PC-3 (cell line): Measurements from ENCODE around the gene CMC2. TPM values are rescaled to one million over a fixed set of nuclear protein-coding genes. Genes with fewer than 3 reads are reported as not detected.
A peak's percentile ranks its signal among the peaks of the same experiment; 100 is the strongest.

Experiments
- ATAC-seq: fragments of 200-7000 bp; cut with Tn5 transposase; 2 replicates; pipeline ENCODE4 v1.9.1; 2020; ENCODE audit warnings: mild to moderate bottlenecking, moderate library complexity
- BruUV-seq: library from RNA; stranded (reverse); fragments of 400-500 nt; replicated peaks from 2 replicates; lab custom pipeline; 2021; lab: Mats Ljungman, UMichigan
- CTCF ChIA-PET: fragments of 300-600 bp; sonication (Branson Sonifier 250); formaldehyde crosslinking; loops from one replicate; lab custom pipeline; 2022; ENCODE audit warnings: antibody characterized with exemption; lab: Charles Lee
- POLR2A ChIA-PET: fragments of 300-600 bp; sonication (Branson Sonifier 250); formaldehyde crosslinking; loops from one replicate; lab custom pipeline; 2022; ENCODE audit warnings: antibody characterized with exemption; ENCODE audit not compliant: unreplicated experiment; lab: Charles Lee
- DNase-seq: peaks from one replicate; pipeline ENCODE4 v3.0.0-alpha.2; 2015
- H2AFZ ChIP-seq: fragments of 300-600 bp; sonication (generic); 2 replicates; pipeline ENCODE4 v1.6.0; 2016; ENCODE audit warnings: antibody characterized with exemption, low read length
- H3F3A ChIP-seq: fragments of 300-600 bp; sonication (generic); one replicate; pipeline ENCODE4 v1.6.0; 2017; ENCODE audit warnings: antibody characterized with exemption, low read length, control low read depth, mild to moderate bottlenecking; ENCODE audit not compliant: unreplicated experiment
- H3K27ac ChIP-seq: fragments of 300-600 bp; sonication (generic); 2 replicates; pipeline ENCODE4 v1.5.1; 2016; ENCODE audit warnings: mild to moderate bottlenecking, low read length
- H3K27me3 ChIP-seq: fragments of 300-600 bp; sonication (generic); 2 replicates; pipeline ENCODE4 v1.6.1; 2016; ENCODE audit warnings: low read length, mixed read lengths
- H3K36me3 ChIP-seq: fragments of 300-600 bp; sonication (generic); 2 replicates; pipeline ENCODE4 v1.6.1; 2016; ENCODE audit warnings: low read depth, mixed run types, low read length, mixed read lengths
- H3K4me1 ChIP-seq: fragments of 300-600 bp; sonication (generic); 2 replicates; pipeline ENCODE4 v1.5.1; 2016; ENCODE audit warnings: low read length; ENCODE audit not compliant: insufficient read depth
- H3K4me2 ChIP-seq: fragments of 300-600 bp; sonication (generic); 2 replicates; pipeline ENCODE4 v1.6.0; 2016; ENCODE audit warnings: low read length
- H3K4me3 ChIP-seq: fragments of 300-600 bp; sonication (generic); 2 replicates; pipeline ENCODE4 v1.5.1; 2016; ENCODE audit warnings: mild to moderate bottlenecking, low read length, mixed read lengths
- H3K79me2 ChIP-seq: fragments of 300-600 bp; sonication (generic); 2 replicates; pipeline ENCODE4 v1.6.1; 2017; ENCODE audit warnings: low read length, mixed read lengths
- H3K9ac ChIP-seq: fragments of 300-600 bp; sonication (generic); 2 replicates; pipeline ENCODE4 v1.6.0; 2016; ENCODE audit warnings: mild to moderate bottlenecking, low read length
- H3K9me2 ChIP-seq: fragments of 300-600 bp; sonication (generic); replicated peaks from 2 replicates; pipeline ENCODE4 v1.6.1; 2016; ENCODE audit warnings: mixed run types, low read length, mixed read lengths
- H3K9me3 ChIP-seq: fragments of 300-600 bp; sonication (generic); 2 replicates; pipeline ENCODE4 v1.6.1; 2016; ENCODE audit warnings: low read length, mixed read lengths
- H4K20me1 ChIP-seq: fragments of 300-600 bp; sonication (generic); 2 replicates; pipeline ENCODE4 v1.6.1; 2016; ENCODE audit warnings: low read length, mixed read lengths
- EZH2 ChIP-seq: fragments of 300-600 bp; sonication (generic); IDR thresholded peaks from one replicate; pipeline ENCODE4 v1.6.1; 2017; ENCODE audit warnings: antibody characterized with exemption, mild to moderate bottlenecking, low read length; ENCODE audit not compliant: unreplicated experiment
- EZH2phosphoT487 ChIP-seq: fragments of 300-600 bp; sonication (generic); IDR thresholded peaks from 2 replicates; pipeline ENCODE4 v1.6.1; 2018; ENCODE audit warnings: mild to moderate bottlenecking, antibody characterized with exemption, low read length, borderline replicate concordance
- intact Hi-C: fragments of 100-400 bp; cut with micrococcal nuclease; formaldehyde crosslinking; loops from 2 replicates; pipeline ENCODE4 v1.9.0; 2023
- total RNA-seq: library from RNA; depleted of rRNA; stranded (reverse); fragments of >200 nt; gene quantifications from 2 replicates; pipeline ENCODE4 v1.2.3, GENCODE V29; 2014
- TF ChIP-seq, protein P1 (sequence below): fragments of 300-600 bp; sonication (generic); conservative IDR thresholded peaks from 2 replicates; pipeline ENCODE4 v1.5.1; 2017; ENCODE audit warnings: antibody characterized with exemption, low read depth, mild to moderate bottlenecking, low read length

Gene CMC2
- total RNA-seq, 1 experiment from 2014 or later: 86.2 TPM

DNA sequence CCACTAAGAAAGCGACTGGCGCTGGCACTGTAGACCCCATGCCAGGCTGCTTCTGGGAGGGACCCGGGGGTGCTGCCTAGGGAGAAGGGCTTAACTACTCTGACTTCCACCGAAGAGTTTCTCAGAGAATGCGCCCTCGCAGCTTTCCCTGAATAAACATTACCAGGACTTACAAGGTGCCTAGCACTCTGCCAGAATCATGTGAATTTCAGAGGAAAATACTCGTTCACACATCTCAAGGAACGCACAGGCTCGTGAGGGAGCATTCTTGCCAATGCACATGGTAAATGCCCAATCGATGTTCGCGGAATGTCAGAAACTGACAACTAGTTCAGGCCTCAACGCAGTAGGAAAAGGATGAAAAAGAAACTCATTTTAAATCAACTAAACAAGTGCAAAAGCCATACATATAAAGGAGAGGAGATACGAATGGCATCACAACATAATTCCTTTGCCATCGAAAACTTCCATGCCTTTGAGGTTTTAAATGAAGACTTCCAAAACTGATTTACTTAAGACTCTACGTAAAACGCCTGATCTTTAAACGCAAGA, 999 bp downstream of the CMC2 start:
- H3K9me3 ChIP-seq: no peaks in the 10 kb centered on the region

DNA sequence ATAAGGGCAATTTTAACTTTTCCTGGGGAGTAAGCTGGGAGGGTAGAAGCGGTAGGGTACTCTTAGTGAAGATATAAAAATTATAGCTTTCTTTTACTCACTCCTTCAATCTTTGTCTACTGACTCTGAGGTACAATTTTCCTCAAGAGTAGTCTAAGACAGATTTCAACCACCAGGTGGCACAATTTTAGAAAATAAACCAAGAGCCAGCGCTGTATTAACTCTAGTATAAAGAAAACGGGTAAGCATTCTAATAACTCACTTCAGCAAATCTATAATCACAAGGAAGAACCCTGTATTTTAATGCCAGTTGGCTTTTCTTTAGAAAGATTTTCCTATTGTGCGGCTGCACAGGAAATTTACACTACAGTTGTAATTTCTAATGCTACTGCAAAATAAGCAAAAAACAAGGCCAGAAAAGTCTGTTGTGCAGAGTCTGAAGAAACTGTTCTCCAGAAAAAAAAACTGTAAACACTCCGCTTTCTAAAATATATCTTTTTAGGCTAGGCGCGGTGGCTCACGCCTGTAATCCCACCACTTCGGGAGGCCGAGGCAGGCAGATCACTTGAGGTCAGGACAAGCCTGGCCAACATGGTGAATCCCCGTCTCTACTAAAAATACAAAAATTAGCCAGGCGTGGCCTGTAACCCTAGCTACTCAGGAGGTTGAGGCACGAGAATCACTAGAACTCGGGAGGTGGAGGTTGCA, 1.9 kb downstream of the CMC2 start:
- TF ChIP-seq, protein P1, sequence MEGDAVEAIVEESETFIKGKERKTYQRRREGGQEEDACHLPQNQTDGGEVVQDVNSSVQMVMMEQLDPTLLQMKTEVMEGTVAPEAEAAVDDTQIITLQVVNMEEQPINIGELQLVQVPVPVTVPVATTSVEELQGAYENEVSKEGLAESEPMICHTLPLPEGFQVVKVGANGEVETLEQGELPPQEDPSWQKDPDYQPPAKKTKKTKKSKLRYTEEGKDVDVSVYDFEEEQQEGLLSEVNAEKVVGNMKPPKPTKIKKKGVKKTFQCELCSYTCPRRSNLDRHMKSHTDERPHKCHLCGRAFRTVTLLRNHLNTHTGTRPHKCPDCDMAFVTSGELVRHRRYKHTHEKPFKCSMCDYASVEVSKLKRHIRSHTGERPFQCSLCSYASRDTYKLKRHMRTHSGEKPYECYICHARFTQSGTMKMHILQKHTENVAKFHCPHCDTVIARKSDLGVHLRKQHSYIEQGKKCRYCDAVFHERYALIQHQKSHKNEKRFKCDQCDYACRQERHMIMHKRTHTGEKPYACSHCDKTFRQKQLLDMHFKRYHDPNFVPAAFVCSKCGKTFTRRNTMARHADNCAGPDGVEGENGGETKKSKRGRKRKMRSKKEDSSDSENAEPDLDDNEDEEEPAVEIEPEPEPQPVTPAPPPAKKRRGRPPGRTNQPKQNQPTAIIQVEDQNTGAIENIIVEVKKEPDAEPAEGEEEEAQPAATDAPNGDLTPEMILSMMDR: peak; percentile 68
- TF ChIP-seq EZH2phosphoT487: no peak
- no TSS peak for BruUV-seq
- H3K27me3 ChIP-seq: no peaks in the 10 kb centered on the region
- H3K36me3 ChIP-seq: 0 out of 2 replicates have a peak, but pooled peaks cover 3% of the 10 kb centered on the region
- H3F3A ChIP-seq: no peaks in the 10 kb centered on the region
- ChIA-PET POLR2A (no interaction called here), CTCF (interaction anchor here (0.6 to 1.0 kb wide), 3 partner anchors 15 to 31 kb away, joined by 3 read pairs; partner anchors contain the start of gene ATMIN)
- H3K4me3 ChIP-seq: peak overlapping the region; percentile 99
- H3K4me2 ChIP-seq: peak overlapping the region; percentile 99
- H3K4me1 ChIP-seq: peaks cover 10% of the 10 kb centered on the region; the same call in 1 of the 2 replicates
- intact Hi-C loops: loop anchor here (2.0 to 5.0 kb wide), 2 partner anchors 72 to 167 kb away; partner anchors contain the start of gene C16orf46
- H3K27ac ChIP-seq: no peak overlapping the region
- DNase-seq (peak; percentile 77), ATAC-seq (0 out of 2 replicates have a peak, but pooled peaks have one; percentile 9)
- H3K9me3 ChIP-seq: no peaks in the 10 kb centered on the region
- peaks cover 18% of the 10 kb centered on the region; the same call in 1 of the 2 replicates for H4K20me1 ChIP-seq
- H3K9ac ChIP-seq: peak overlapping the region; percentile 96
- peak overlapping the region; percentile 11; the same call in 1 of the 2 replicates for H2AFZ ChIP-seq
- H3K79me2 ChIP-seq: peaks cover 93% of the 10 kb centered on the region
- H3K9me2 ChIP-seq: no peaks in the 10 kb centered on the region

More for the DNA sequence above, 999 bp downstream of the CMC2 start:
- peak; percentile 5 for DNase-seq
- TF ChIP-seq, protein P1: no peak
- TF ChIP-seq EZH2 (no peak), EZH2phosphoT487 (no peak)
- no peak overlapping the region for H2AFZ ChIP-seq
- intact Hi-C loops: loop anchor here (2.0 to 5.0 kb wide), 3 partner anchors 29 to 168 kb away; partner anchors contain the start of genes ATMIN and C16orf46
- 0 out of 2 replicates have a peak, but pooled peaks cover 3% of the 10 kb centered on the region for H3K36me3 ChIP-seq
- peak overlapping the region; percentile 99 for H3K4me2 ChIP-seq
- H4K20me1 ChIP-seq: peaks cover 18% of the 10 kb centered on the region; the same call in 1 of the 2 replicates
- H3K27me3 ChIP-seq: no peaks in the 10 kb centered on the region
- H3K4me3 ChIP-seq: peak overlapping the region; percentile 99
- CTCF ChIA-PET: interaction anchor here (0.6 to 1.0 kb wide), 2 partner anchors 30 to 81 kb away, joined by 3 to 4 read pairs; partner anchors contain the start of gene ATMIN
- no peak for ATAC-seq
- H3K27ac ChIP-seq: peak overlapping the region; percentile 92; the same call in 1 of the 2 replicates
- H3K4me1 ChIP-seq: peaks cover 10% of the 10 kb centered on the region; the same call in 1 of the 2 replicates
- POLR2A ChIA-PET: interaction anchor here (0.6 kb wide), 1 partner anchor 15 kb away, joined by 5 read pairs; no protein-coding TSS in a partner anchor
- peaks cover 93% of the 10 kb centered on the region for H3K79me2 ChIP-seq
- H3K9me2 ChIP-seq: no peaks in the 10 kb centered on the region
- BruUV-seq: no TSS peak
- peak overlapping the region; percentile 96 for H3K9ac ChIP-seq
- H3F3A ChIP-seq: no peaks in the 10 kb centered on the region
